Pons (tissue), 1 donor: ENCODE measurements around the gene CATSPERZ.

ENCODE experiments used
- DNase-seq: peaks from one replicate; pipeline ENCODE4 v3.0.0-alpha.2; 2016; ENCODE audit warnings: low spot score

The CATSPERZ gene

DNA sequence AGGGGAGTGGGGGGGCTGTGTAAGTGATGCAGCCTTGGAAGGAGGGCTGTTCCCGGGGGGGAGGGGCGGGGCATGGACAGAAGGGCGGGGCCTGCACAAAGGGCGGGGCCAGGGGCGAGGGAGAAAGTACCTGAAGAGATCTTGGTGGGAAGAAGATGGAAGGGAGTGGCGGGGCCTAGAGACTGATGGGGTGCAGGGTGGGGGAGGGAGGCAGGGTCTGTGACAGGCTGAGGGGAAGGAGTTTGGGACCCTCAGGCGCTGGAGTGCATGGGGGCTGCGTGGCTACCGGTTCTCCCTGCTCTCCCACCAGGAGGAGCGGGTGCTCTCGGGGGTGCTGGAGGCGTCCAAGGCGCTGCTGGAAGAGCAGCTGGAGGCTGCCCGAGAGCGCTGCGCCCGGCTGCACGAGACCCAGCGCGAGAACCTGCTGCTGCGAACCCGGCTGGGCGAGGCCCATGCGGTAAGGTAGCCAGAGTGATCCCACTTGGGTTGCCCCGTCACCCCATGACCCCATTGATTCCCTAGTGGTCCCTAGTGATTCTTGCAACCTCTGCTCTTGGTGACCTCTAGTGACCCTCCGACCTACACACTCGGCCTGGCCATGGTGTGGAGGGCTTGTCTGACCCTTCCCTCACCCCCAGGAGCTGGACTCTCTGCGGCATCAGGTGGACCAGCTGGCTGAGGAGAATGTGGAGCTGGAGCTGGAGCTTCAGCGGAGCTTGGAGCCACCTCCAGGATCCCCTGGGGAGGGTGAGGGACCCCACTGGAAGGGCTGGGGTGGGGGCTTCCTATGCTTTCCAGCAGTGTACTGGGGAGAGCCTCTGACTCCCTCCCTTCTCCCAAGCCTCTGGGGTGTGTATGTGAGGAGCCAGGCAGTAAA lies 42.9 kb downstream of the CATSPERZ start:
- DNase-seq: no peak

DNA sequence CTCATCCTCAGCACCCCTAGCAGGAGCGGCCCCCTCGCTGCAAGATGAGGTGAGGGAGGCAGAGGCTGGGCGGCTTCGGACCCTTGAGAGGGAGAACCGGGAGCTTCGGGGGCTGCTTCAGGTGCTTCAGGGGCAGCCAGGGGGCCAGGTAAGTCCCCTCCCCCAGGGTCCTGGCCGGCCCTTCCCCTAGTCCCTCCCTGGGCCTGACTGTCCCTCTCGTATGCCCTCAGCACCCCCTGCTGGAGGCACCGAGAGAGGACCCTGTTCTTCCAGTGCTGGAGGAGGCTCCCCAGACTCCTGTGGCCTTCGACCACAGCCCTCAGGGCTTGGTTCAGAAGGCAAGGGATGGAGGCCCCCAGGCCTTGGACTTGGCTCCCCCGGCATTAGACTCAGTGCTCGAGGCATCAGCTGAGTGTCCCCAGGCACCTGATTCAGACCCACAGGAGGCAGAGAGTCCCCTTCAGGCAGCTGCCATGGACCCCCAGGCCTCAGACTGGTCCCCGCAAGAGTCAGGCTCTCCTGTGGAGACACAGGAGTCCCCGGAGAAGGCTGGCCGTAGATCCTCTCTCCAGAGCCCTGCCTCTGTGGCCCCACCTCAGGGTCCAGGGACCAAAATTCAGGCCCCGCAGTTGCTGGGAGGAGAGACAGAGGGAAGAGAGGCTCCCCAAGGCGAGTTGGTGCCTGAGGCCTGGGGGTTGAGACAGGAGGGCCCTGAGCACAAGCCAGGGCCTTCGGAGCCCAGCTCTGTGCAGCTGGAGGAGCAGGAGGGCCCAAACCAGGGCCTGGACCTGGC lies 43.8 kb downstream of the CATSPERZ start:
- DNase-seq: no peak

DNA sequence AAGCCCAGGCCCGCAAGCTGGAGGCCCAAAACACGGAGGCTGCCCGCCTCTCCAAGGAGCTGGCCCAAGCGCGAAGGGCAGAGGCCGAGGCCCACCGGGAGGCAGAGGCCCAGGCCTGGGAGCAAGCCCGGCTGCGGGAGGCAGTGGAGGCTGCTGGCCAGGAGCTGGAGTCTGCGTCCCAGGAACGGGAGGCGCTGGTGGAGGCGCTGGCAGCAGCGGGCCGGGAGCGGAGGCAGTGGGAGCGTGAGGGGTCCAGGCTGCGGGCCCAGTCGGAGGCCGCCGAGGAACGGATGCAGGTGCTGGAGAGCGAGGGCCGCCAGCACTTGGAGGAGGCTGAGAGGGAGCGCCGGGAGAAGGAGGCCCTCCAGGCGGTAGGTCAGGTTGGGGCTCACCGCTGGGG lies 44.6 kb downstream of the CATSPERZ start:
- DNase-seq: no peak

DNA sequence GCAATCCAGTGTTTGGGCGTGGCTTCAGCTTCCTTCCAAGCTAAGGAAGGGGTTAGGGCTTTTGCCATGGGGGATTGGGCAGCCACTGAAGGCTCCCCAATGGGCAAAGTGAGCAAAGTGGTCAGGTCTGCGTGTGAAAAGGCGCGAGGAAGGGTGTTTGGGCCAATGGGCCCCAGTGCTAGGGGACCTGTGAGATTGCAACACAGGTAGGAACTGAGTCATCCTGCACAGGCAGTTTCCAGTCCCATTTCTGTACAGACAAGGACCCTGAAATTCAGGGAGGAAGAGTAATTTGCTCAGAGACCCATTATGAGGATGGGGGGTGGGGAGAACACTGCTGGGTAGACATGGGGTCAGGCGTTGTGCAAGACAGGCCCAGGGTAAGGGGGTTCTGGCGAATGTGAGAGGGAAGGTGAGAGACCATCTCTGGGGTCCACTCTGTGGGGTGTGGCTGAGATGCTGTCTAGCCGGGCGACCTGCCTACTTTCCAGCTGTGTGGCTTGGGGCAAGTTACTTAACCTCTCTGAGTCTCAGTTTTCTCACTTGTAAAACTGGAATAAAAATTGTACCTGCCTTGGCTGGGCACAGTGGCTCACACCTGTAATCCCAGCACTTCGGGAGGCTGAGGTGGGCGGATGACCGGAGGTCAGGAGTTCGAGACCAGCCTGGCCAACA lies 47.2 kb downstream of the CATSPERZ start:
- DNase-seq: no peak

DNA sequence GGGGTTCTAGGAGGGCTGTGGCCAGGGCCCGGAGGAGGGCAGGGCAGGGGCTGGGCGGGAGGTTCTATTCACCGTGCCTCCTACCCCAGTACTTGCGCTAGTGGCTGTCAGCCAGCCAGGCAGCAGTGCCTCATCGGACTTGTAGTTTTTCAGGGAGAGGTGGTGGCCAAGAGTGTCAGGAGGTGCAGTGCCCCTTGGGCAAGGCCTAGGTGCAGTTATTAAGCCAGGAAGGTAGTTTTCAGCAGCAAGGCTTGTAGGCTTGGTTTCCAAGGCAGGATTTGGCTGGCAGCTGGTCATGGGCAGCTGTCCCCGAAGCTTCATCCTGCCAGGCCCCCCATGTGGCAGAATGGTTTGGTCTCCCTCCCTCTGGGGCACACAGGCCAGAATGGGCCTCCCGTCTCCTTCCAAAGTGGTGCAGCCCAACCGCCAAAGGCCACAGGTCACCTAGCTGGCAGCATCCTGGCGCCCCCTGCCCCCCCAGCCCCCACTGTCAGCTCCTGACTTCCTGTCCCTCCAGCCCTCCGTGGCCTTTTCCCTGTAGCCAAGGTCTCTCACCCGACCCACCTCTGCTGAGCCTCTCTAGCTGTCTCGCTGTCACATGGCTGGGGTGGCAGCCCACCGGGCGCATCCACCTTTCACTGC lies 48.3 kb downstream of the CATSPERZ start:
- DNase-seq: no peak

DNA sequence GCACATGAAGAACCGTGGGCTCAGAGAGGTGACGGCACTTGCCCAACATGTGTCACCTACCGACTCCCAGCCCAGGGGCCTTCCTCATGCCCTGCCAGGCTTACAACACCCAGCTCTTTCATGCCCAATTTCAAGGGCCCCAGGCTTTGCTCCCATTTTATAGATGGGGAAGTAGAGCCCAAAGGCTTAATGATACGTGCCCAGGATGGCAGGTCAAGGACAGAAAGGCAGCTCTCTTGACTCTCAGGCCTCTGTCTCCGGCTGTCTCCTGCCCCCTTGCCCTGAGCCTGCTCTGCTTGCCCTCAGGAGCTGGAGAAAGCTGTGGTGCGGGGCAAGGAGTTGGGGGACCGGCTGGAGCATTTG lies 48.8 kb downstream of the CATSPERZ start:
- no peak for DNase-seq

DNA sequence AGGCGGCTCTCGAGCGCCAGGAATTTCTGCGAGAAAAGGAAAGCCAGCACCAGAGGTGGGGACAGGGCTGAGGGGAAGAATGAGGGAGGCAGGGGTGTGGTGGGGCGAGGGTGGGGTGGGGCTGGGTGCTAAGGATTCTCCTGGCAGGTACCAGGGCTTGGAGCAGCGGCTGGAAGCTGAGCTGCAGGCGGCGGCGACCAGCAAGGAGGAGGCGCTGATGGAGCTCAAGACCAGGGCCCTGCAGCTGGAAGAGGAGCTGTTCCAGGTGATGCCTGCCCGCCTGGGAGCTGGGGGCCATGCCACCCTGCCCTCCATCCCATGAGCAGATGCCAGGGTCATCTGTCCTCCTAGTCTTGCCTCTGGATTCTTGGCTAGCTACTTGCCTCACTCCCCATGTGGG lies 49.2 kb downstream of the CATSPERZ start:
- no peak for DNase-seq

DNA sequence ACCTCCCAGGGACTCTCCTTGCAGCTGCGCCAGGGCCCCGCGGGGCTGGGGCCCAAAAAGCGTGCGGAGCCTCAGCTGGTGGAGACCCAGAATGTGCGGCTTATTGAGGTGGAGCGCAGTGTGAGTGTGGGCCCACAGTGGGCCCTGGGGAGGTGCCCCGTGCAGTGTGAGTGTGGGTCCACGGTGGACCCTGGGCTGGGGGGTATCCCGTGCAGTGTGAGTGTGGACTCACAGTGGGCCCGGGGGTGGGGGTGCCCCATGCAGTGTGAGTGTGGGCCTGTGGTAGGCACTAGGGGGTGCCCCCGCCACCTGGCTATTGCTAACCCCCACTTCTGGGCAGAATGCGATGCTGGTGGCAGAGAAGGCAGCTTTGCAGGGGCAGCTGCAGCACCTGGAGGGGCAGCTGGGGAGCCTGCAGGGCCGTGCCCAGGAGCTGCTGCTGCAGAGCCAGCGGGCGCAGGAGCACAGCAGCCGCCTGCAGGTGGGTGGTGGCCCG lies 51.0 kb downstream of the CATSPERZ start:
- DNase-seq: no peak

DNA sequence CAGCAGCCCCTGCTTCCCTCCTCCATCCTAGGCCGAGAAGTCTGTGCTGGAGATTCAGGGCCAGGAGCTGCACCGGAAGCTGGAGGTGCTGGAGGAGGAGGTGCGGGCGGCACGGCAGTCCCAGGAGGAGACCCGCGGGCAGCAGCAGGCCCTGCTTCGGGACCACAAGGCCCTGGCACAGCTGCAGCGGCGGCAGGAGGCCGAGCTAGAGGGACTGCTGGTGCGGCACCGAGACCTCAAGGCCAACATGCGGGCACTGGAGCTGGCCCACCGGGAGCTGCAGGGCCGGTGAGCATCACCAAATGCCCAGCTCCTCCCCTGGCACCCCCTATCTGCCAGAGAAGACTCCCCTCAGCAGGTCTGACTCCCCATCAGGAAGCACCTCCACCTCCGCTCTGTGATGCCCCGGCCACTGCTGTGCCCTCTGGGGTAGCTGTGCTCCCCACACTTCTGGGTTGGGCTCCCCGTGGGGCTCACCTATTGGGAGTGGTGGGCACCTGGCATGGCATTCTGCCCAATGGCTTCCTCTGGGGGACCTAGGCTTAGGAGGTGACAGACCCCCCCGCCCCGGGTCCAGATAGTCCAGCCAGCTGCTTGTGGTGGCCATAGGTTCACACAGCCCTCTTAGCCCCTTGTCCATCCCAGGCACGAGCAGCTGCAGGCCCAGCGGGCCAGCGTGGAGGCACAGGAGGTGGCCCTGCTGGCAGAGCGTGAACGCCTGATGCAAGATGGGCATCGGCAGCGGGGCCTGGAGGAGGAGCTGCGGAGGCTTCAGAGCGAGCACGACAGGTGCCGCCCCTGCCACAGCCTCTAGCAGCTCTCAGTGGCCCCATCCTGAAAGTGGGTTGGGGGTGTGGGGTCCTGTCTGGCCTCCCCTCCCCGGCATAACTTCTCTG lies 52.2 kb downstream of the CATSPERZ start:
- no peak for DNase-seq

DNA sequence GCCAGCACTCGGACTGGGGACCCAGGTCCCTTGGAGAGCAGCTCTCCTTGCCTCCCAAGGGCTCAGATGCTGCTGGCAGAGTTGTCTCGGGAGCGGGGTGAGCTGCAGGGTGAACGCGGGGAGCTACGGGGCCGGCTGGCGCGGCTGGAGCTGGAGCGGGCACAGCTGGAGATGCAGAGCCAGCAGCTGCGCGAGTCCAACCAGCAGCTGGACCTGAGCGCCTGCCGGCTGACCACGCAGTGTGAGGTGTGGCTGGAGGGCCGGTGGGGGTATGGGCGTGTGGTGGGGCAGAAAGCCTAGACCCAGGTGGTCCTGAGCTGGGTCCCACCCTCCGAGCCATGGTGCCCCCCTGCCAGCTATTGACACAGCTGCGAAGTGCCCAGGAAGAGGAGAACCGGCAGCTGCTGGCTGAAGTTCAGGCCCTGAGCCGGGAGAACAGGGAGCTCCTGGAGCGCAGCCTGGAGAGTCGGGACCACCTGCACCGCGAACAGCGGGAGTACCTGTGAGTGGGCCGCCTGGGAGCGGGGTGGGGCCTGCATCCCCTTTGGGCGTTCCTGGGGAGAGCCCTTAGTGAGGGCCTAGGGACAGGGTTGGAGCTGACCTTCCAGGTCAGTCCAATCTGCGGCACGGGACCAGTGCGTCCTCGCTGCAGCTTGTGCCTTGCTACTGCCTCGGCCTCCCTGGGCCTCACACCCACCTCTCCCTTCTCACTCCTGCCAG lies 53.0 kb downstream of the CATSPERZ start:
- no peak for DNase-seq

DNA sequence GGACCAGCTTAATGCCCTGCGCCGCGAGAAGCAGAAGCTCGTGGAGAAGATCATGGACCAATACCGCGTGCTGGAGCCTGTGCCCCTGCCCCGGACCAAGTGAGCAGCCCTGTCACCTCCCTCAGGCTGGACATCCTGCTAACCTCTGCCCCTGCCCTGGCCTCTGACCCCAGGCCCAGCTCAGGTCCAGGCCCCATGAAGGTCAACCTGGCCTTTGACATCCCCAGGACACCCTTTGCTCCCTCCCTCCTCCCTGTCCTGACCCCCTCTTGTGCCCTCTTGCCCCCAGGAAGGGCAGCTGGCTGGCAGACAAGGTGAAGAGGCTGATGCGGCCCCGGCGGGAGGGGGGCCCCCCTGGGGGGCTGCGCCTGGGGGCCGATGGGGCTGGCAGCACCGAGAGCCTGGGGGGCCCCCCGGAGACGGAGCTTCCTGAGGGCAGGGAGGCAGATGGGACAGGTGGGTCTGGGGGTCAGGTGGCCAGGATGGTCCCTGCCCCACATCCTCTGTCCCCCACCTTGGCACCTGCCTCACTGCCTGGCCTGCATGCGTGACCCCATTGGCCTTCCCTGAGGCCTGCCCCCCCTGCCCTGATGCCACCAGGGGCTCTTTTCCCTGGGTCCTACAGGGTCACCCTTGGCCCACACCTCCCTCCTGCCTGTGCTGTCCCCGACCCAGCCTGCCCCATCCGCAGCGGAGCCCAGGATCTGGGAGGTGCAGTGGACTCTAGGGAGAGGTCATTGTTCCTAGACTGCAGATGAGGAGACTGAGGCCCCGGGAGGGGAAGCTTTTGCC lies 53.8 kb downstream of the CATSPERZ start:
- DNase-seq: no peak
